DOHH2 (cell line): ENCODE data around the gene ABCB6.
"Not testable (repeated sequence)": the region's sequence is repeated elsewhere in the genome, so short reads cannot be mapped to it uniquely, and the experiment has no call there.

ENCODE experiments used
- H3F3A ChIP-seq: fragments of 200-600 bp; sonication (generic), shearing (Covaris generic); 2 replicates; pipeline ENCODE4 v1.6.0; 2016; ENCODE audit warnings: antibody characterized with exemption, mild to moderate bottlenecking; ENCODE audit not compliant: control insufficient read depth, insufficient read depth
- H3K27ac ChIP-seq: fragments of 200-600 bp; sonication (generic); 2 replicates; pipeline ENCODE4 v1.5.1; 2014; ENCODE audit warnings: low read depth, mild to moderate bottlenecking, low read length, moderate library complexity
- H3K27me3 ChIP-seq: fragments of 200-600 bp; sonication (generic); 2 replicates; pipeline ENCODE4 v1.6.1; 2014; ENCODE audit warnings: mild to moderate bottlenecking, low read length, mixed read lengths; ENCODE audit not compliant: control insufficient read depth
- H3K36me3 ChIP-seq: fragments of 200-600 bp; sonication (generic); 2 replicates; pipeline ENCODE4 v1.6.1; 2014; ENCODE audit warnings: mild to moderate bottlenecking, low read length, moderate library complexity, mixed read lengths; ENCODE audit not compliant: control insufficient read depth
- H3K4me1 ChIP-seq: fragments of 200-600 bp; sonication (generic); 2 replicates; pipeline ENCODE4 v1.6.1; 2014; ENCODE audit warnings: mild to moderate bottlenecking, low read length, mixed read lengths; ENCODE audit not compliant: control insufficient read depth
- H3K4me2 ChIP-seq: fragments of 200-600 bp; sonication (generic); 2 replicates; pipeline ENCODE4 v1.6.0; 2014; ENCODE audit warnings: mild to moderate bottlenecking, low read length, moderate library complexity
- H3K4me3 ChIP-seq: fragments of 200-600 bp; sonication (generic); 2 replicates; pipeline ENCODE4 v1.5.1; 2014; ENCODE audit warnings: mild to moderate bottlenecking, low read length, mixed read lengths
- H3K79me2 ChIP-seq: fragments of 200-600 bp; sonication (generic); 2 replicates; pipeline ENCODE4 v1.6.1; 2014; ENCODE audit warnings: mild to moderate bottlenecking, low read length, mixed read lengths; ENCODE audit not compliant: control insufficient read depth
- H3K9me2 ChIP-seq: fragments of 200-600 bp; sonication (generic); replicated peaks from 2 replicates; pipeline ENCODE4 v1.6.1; 2014; ENCODE audit warnings: mild to moderate bottlenecking, low read length, mixed read lengths; ENCODE audit not compliant: control insufficient read depth
- H3K9me3 ChIP-seq: fragments of 200-600 bp; sonication (generic); 2 replicates; pipeline ENCODE4 v1.6.1; 2014; ENCODE audit warnings: antibody characterized with exemption, low read length, mixed read lengths; ENCODE audit not compliant: control insufficient read depth, insufficient read depth
- H4K20me1 ChIP-seq: fragments of 200-600 bp; sonication (generic); 2 replicates; pipeline ENCODE4 v1.6.0; 2014; ENCODE audit warnings: low read depth, mild to moderate bottlenecking, antibody characterized with exemption, low read length, moderate library complexity; ENCODE audit not compliant: control insufficient read depth, insufficient read depth
- CTCF ChIP-seq: fragments of 200-600 bp; sonication (generic); IDR thresholded peaks from one replicate; pipeline ENCODE4 v1.5.1; 2014; ENCODE audit warnings: antibody characterized with exemption, mild to moderate bottlenecking, low read depth, low read length; ENCODE audit not compliant: poor library complexity, severe bottlenecking
- EZH2phosphoT487 ChIP-seq: fragments of 200-600 bp; sonication (generic); IDR thresholded peaks from 2 replicates; pipeline ENCODE4 v1.6.1; 2017; ENCODE audit warnings: borderline replicate concordance, mild to moderate bottlenecking, antibody characterized with exemption, low read length, moderate library complexity, mixed read lengths

ABCB6 gene

GRCh38 chr2:219266232-219266631 lies 47.5 kb upstream of the ABCB6 start:
- TF ChIP-seq EZH2phosphoT487 (no peak), CTCF (no peak)
- H3K4me2 ChIP-seq, result no peak overlapping the region

GRCh38 chr2:219261024-219261855 lies 42.5 kb upstream of the ABCB6 start:
- Histone ChIP-seq H3K79me2 (no peaks in the 10 kb centered on the region), H3K27me3 (no peaks in the 10 kb centered on the region; the same call in 1 of the 2 replicates), H3F3A (0 out of 2 replicates have a peak, but pooled peaks cover under 1% of the 10 kb centered on the region), H3K36me3 (no peaks in the 10 kb centered on the region), H3K4me1 (peaks cover 8% of the 10 kb centered on the region), H3K4me3 (no peak overlapping the region), H3K9me3 (no peaks in the 10 kb centered on the region), H3K9me2 (no peaks in the 10 kb centered on the region), H4K20me1 (no peaks in the 10 kb centered on the region), H3K27ac (no peak overlapping the region), H3K4me2 (no peak overlapping the region)
- TF ChIP-seq EZH2phosphoT487 (no peak), CTCF (no peak)

More at GRCh38 chr2:219266232-219266631, 47.5 kb upstream of the ABCB6 start:
- no peaks in the 10 kb centered on the region for H3K79me2 ChIP-seq
- no peaks in the 10 kb centered on the region for H3K9me3 ChIP-seq
- H3K27ac ChIP-seq, result no peak overlapping the region
- H3K4me3 ChIP-seq, result no peak overlapping the region
- no peaks in the 10 kb centered on the region for H3K9me2 ChIP-seq
- H3F3A ChIP-seq, result no peaks in the 10 kb centered on the region
- no peaks in the 10 kb centered on the region for H3K36me3 ChIP-seq
- 0 out of 2 replicates have a peak, but pooled peaks cover 3% of the 10 kb centered on the region for H3K27me3 ChIP-seq
- H4K20me1 ChIP-seq, result no peaks in the 10 kb centered on the region
- peaks cover 5% of the 10 kb centered on the region for H3K4me1 ChIP-seq

- not testable (repeated sequence) for H3K4me3 ChIP-seq, H3F3A ChIP-seq, H3K4me2 ChIP-seq, H3K9me2 ChIP-seq, H3K36me3 ChIP-seq, H4K20me1 ChIP-seq, H3K27me3 ChIP-seq, H3K27ac ChIP-seq, H3K79me2 ChIP-seq, H3K9me3 ChIP-seq
- peaks cover 26% of the 10 kb centered on the region for H3K4me1 ChIP-seq
Measured at GRCh38 chr2:219258942-219259341, 40.2 kb upstream of the ABCB6 start.

GRCh38 chr2:219254590-219255201 lies 35.9 kb upstream of the ABCB6 start:
- Histone ChIP-seq H3K27ac (peak overlapping the region; percentile 25; the same call in 1 of the 2 replicates), H3K4me3 (peak overlapping the region; percentile 83), H3K9me3 (no peaks in the 10 kb centered on the region), H3K79me2 (peaks cover 37% of the 10 kb centered on the region), H3K9me2 (no peaks in the 10 kb centered on the region), H3K27me3 (peaks cover 6% of the 10 kb centered on the region), H3K4me2 (peak overlapping the region; percentile 97), H4K20me1 (peaks cover 7% of the 10 kb centered on the region; the same call in 1 of the 2 replicates), H3K36me3 (peaks cover 29% of the 10 kb centered on the region), H3F3A (peaks cover 18% of the 10 kb centered on the region), H3K4me1 (peaks cover 48% of the 10 kb centered on the region)
- no peak for TF ChIP-seq EZH2phosphoT487
- no peak for TF ChIP-seq CTCF
